HepG2 (cell line): Measurements from ENCODE around the gene GLTPD2. TPM values are rescaled to one million over a fixed set of nuclear protein-coding genes. Genes with fewer than 3 reads are reported as not detected.
A peak's percentile ranks its signal among the peaks of the same experiment; 100 is the strongest.

ENCODE experiments used
- AKNA ChIP-seq: sonication (generic); formaldehyde crosslinking; IDR thresholded peaks from 2 replicates; pipeline ENCODE4 v1.4.0; 2020; ENCODE audit warnings: missing genetic modification reagents, borderline replicate concordance
- ARID2 ChIP-seq: sonication (generic); formaldehyde crosslinking; IDR thresholded peaks from 2 replicates; pipeline ENCODE4 v1.8.1; 2022; ENCODE audit warnings: mild to moderate bottlenecking, missing genetic modification reagents, borderline replicate concordance
- BCL3 ChIP-seq: sonication (generic); formaldehyde crosslinking; IDR thresholded peaks from 2 replicates; pipeline ENCODE4 v1.5.1; 2020; ENCODE audit warnings: mild to moderate bottlenecking, missing genetic modification reagents, moderate library complexity
- BORCS8-MEF2B ChIP-seq: sonication (generic); formaldehyde crosslinking; IDR thresholded peaks from 2 replicates; pipeline ENCODE4 v1.8.0; 2022; ENCODE audit warnings: mild to moderate bottlenecking, missing genetic modification reagents
- DMTF1 ChIP-seq: sonication (generic); formaldehyde crosslinking; IDR thresholded peaks from 2 replicates; pipeline ENCODE4 v1.4.0; 2020; ENCODE audit warnings: mild to moderate bottlenecking, missing genetic modification reagents
- EED ChIP-seq: sonication (generic); formaldehyde crosslinking; IDR thresholded peaks from 2 replicates; pipeline ENCODE4 v1.5.0; 2020; ENCODE audit warnings: mild to moderate bottlenecking, missing genetic modification reagents
- ELF3 ChIP-seq: IDR thresholded peaks from 2 replicates; pipeline ENCODE4 v1.6.1; 2016; ENCODE audit warnings: missing genetic modification reagents, missing compliant biosample characterization
- ETV5 ChIP-seq: IDR thresholded peaks from 2 replicates; pipeline ENCODE4 v1.6.1; 2018; ENCODE audit warnings: missing biosample characterization, missing genetic modification reagents, inconsistent platforms, borderline replicate concordance
- GLMP ChIP-seq: sonication (generic); formaldehyde crosslinking; IDR thresholded peaks from 2 replicates; pipeline ENCODE4 v1.9.0; 2021; ENCODE audit warnings: missing genetic modification reagents, mild to moderate bottlenecking, borderline replicate concordance
- KDM1A ChIP-seq: IDR thresholded peaks from 2 replicates; pipeline ENCODE4 v1.6.1; 2016; ENCODE audit warnings: missing compliant biosample characterization
- MXD3 ChIP-seq: IDR thresholded peaks from 2 replicates; pipeline ENCODE4 v1.6.1; 2016; ENCODE audit warnings: mild to moderate bottlenecking, missing biosample characterization, missing genetic modification reagents
- NFKB2 ChIP-seq: sonication (generic); formaldehyde crosslinking; IDR thresholded peaks from 2 replicates; pipeline ENCODE4 v1.4.0; 2020; ENCODE audit warnings: missing genetic modification reagents, borderline replicate concordance
- PITX1 ChIP-seq: sonication (generic); formaldehyde crosslinking; IDR thresholded peaks from 2 replicates; pipeline ENCODE4 v1.5.1; 2020; ENCODE audit warnings: mild to moderate bottlenecking, missing genetic modification reagents
- ZNF121 ChIP-seq: sonication (generic); formaldehyde crosslinking; IDR thresholded peaks from 2 replicates; pipeline ENCODE4 v1.5.0; 2020; ENCODE audit warnings: mild to moderate bottlenecking, missing genetic modification reagents
- ZNF124 ChIP-seq: sonication (generic); formaldehyde crosslinking; IDR thresholded peaks from 2 replicates; pipeline ENCODE4 v1.4.0; 2020; ENCODE audit warnings: missing genetic modification reagents
- ZNF274 ChIP-seq: sonication (generic); formaldehyde crosslinking; IDR thresholded peaks from 2 replicates; pipeline ENCODE4 v1.5.1; 2020; ENCODE audit warnings: mild to moderate bottlenecking, missing genetic modification reagents
- ZNF34 ChIP-seq: sonication (generic); formaldehyde crosslinking; IDR thresholded peaks from 2 replicates; pipeline ENCODE4 v1.4.0; 2020; ENCODE audit warnings: mild to moderate bottlenecking, missing genetic modification reagents, borderline replicate concordance
- ZNF431 ChIP-seq: sonication (generic); formaldehyde crosslinking; IDR thresholded peaks from 2 replicates; pipeline ENCODE4 v1.9.0; 2022; ENCODE audit warnings: missing genetic modification reagents, low read depth, mild to moderate bottlenecking, borderline replicate concordance
- polyA plus RNA-seq, 8 experiments: library from polyadenylated mRNA; depleted of rRNA in 3 of 8; stranded (reverse) in 7 of 8; unstranded in 1 of 8; fragments of >200 nt; fragmentation: Illumina TruSeq in 4 of 8; extraction: Trizol in 4 of 8; gene quantifications; 2 replicates each; pipeline versions ENCODE4 v1.2.1 to v1.2.3, GENCODE V29; 2011 to 2016; ENCODE audit warnings: low read depth in 4 of 8, missing spikeins in 1 of 8, mixed read lengths in 1 of 8; ENCODE audit not compliant: insufficient read depth in 1 of 8
- total RNA-seq, 5 experiments: library from RNA; depleted of rRNA; stranded (reverse); fragments of >200 nt; fragmentation: Illumina TruSeq; extraction: Trizol; gene quantifications; 2 replicates each; pipeline ENCODE4 v1.2.3, GENCODE V29; 2016; ENCODE audit warnings: low read depth in 1 of 5

GLTPD2 gene
- total and polyA plus RNA-seq, 2 of the 13 experiments (the other 11 are each of a cell fraction or from before 2014, with no cell fraction given): 7.5 to 12.9 TPM

DNA sequence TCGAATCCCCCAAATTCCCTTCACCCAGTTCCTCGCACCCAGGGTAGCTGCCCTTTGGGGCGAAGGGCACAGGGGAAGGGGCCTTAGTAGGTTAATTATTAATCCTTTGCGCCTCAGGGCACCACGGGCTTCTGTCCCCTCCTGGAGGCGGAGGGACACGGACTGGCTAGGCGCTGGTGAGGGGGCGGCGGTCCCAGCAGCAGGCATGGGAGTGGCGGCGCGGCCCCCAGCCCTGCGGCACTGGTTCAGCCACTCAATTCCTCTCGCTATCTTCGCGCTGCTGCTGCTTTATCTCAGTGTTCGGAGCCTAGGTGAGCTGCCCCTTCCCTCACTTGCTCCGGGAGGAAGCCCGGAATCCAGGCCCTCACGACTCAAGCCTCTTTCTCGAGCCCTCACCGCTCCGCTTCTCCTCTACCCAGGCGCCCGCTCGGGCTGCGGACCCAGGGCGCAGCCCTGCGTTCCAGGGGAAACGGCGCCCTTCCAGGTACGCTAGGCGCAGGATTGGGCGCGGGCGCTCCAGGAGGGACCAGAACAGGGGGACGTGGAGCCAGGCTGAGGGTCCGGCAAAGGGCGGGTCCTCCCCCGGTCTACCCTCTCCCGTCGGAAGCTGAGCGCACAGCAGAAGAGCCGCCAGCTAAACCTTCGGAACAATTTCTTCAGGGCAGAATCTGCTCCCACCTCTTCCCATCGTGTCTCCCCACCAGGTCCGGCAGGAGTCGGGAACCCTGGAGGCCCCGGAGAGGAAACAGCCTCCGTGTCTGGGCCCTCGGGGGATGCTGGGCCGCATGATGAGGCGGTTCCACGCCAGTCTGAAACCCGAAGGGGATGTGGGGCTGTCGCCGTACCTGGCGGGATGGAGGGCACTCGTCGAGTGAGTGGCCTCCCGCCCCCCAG is at the start of gene GLTPD2 (continued):
- TF ChIP-seq AKNA (0 out of 2 replicates have a peak, but pooled peaks have one; percentile 43), BORCS8-MEF2B (CRISPR knock-in tag) (no peak), ARID2 (CRISPR knock-in tag) (no peak), PITX1 (peak; percentile 86), ELF3 (CRISPR knock-in tag) (peak; percentile 39; the same call in 1 of the 2 replicates), ZNF121 (CRISPR knock-in tag) (no peak), ZNF274 (CRISPR knock-in tag) (peak; percentile 61; the same call in 1 of the 2 replicates), EED (no peak), ETV5 (CRISPR knock-in tag) (no peak; the same call in 1 of the 2 replicates), NFKB2 (CRISPR knock-in tag) (peak; percentile 51; the same call in 1 of the 2 replicates), GLMP (CRISPR knock-in tag) (peak; percentile 8; the same call in 1 of the 2 replicates), ZNF34 (CRISPR knock-in tag) (no peak), ZNF124 (no peak), ZNF431 (CRISPR knock-in tag) (0 out of 2 replicates have a peak, but pooled peaks have one; percentile 37), BCL3 (peak; percentile 47; the same call in 1 of the 2 replicates), DMTF1 (no peak; the same call in 1 of the 2 replicates), KDM1A (no peak), MXD3 (CRISPR knock-in tag) (peak; percentile 42; the same call in 1 of the 2 replicates)
